Spleen (tissue), 11 donors: ENCODE measurements around the gene ANKFN1. TPM values are rescaled to one million over a fixed set of nuclear protein-coding genes. Genes with fewer than 3 reads are reported as not detected.
A peak's percentile ranks its signal among the peaks of the same experiment; 100 is the strongest.

Experiments
- DNase-seq: peaks from one replicate; pipeline ENCODE4 v3.0.0-alpha.2; 2020
- H3K27ac ChIP-seq, 8 donors: fragments of 200-600 bp; sonication (generic) in 7 of 8; 1 replicate in 4 of 8; 2 replicates in 4 of 8; pipeline versions ENCODE4 v1.5.0 to v1.8.0; 2016 to 2021; ENCODE audit warnings: inconsistent platforms in 4 of 8, mild to moderate bottlenecking in 4 of 8, moderate library complexity in 1 of 8
- H3K27me3 ChIP-seq, 7 donors: fragments of 200-600 bp; sonication (generic) in 6 of 7; replicated peaks in 1 of 7; 1 replicate in 4 of 7; 2 replicates in 3 of 7; pipeline versions ENCODE4 v1.5.0 to v1.8.0; 2016 to 2021; ENCODE audit warnings: inconsistent platforms in 3 of 7, mild to moderate bottlenecking in 1 of 7
- H3K36me3 ChIP-seq, 6 donors: fragments of 200-600 bp; sonication (generic) in 5 of 6; 1 replicate in 4 of 6; 2 replicates in 2 of 6; pipeline versions ENCODE4 v1.5.0 to v1.8.0; 2016 to 2021; ENCODE audit warnings: inconsistent platforms in 2 of 6
- H3K4me1 ChIP-seq, 6 donors: fragments of 200-600 bp; sonication (generic) in 5 of 6; 1 replicate in 3 of 6; 2 replicates in 3 of 6; pipeline versions ENCODE4 v1.5.0 to v1.8.0; 2016 to 2021; ENCODE audit warnings: inconsistent platforms in 3 of 6
- H3K4me3 ChIP-seq, 8 donors: fragments of 200-600 bp; sonication (generic) in 7 of 8; 1 replicate in 4 of 8; 2 replicates in 4 of 8; pipeline versions ENCODE4 v1.5.0 to v1.8.0; 2016 to 2021; ENCODE audit warnings: inconsistent platforms in 4 of 8, mild to moderate bottlenecking in 4 of 8, moderate library complexity in 2 of 8
- H3K9me3 ChIP-seq, 8 donors: fragments of 200-600 bp; sonication (generic) in 7 of 8; 1 replicate in 4 of 8; 2 replicates in 4 of 8; pipeline versions ENCODE4 v1.5.0 to v1.8.0; 2016 to 2021; ENCODE audit warnings: inconsistent platforms in 4 of 8
- POLR2A ChIP-seq, 3 donors: fragments of 450-650 bp; IDR thresholded peaks; one replicate each; pipeline ENCODE4 v1.5.1; 2017; ENCODE audit warnings: antibody characterized with exemption in 3 of 3, mild to moderate bottlenecking in 1 of 3
- POLR2AphosphoS5 ChIP-seq, 3 donors: sonication (generic); formaldehyde crosslinking; IDR thresholded peaks; one replicate each; pipeline ENCODE4 v1.5.1; 2017; ENCODE audit warnings: antibody characterized with exemption in 3 of 3
- WGBS, 5 donors: extraction: QIAGEN DNeasy Blood & Tissue Kit in 3 of 5; methylation state at CpG; one replicate each; pipeline versions ENCODE4 v1.1.5 to v1.1.7; 2013 to 2018; 5-methylcytosine and 5-hydroxymethylcytosine counted together
- intact Hi-C: fragments of 100-400 bp; cut with DNase I; formaldehyde crosslinking; loops from one replicate; pipeline ENCODE4 v1.15.0; 2023; ENCODE audit warnings: low total_unique reads
- polyA plus RNA-seq, 3 donors: library from polyadenylated mRNA; stranded (reverse); fragments of 200-250 nt; gene quantifications; one replicate each; pipeline ENCODE4 v1.2.1, GENCODE V29; 2013
- total RNA-seq, 7 donors: library from RNA; depleted of rRNA in 3 of 7; stranded (reverse); fragments of >200 nt in 3 of 7; fragmentation: NEBNext Ultra II Directional in 4 of 7; extraction: Animal tissue kit (Norgen Biotek cat#: 25700) in 4 of 7; gene quantifications; one replicate each; pipeline versions ENCODE4 v1.1.0 to v1.2.1, GENCODE V29; 2016 to 2021
- TF ChIP-seq, protein P1 (sequence below), 11 experiments: fragments of 200-600 bp in 7 of 11; fragments of 450-650 bp in 4 of 11; sonication (generic) in 4 of 11; IDR thresholded peaks in 8 of 11; conservative IDR thresholded peaks in 3 of 11; 1 replicate in 7 of 11; 2 replicates in 4 of 11; pipeline versions ENCODE4 v1.4.0 to v1.8.0; 2016 to 2021; ENCODE audit warnings: antibody characterized with exemption in 11 of 11, inconsistent platforms in 4 of 11, mild to moderate bottlenecking in 1 of 11
- donor health status: healthy with polysubstance abuse.
- donor health status: DM: no; HTN: no; CAD: no; lungs with moderate emphysema.
- donor health status: DM: no; HTN: no; CAD: no.
- donor health status: Bipolar disorder and iron deficiency.
- donor health status: healthy.
- donor health status: DM: no; HTN: no; CAD: no.
- donor health status: DM: yes; HTN: yes; CAD: no.

Gene ANKFN1
- total and polyA plus RNA-seq, 10 donors, result 0.19 to 0.58 TPM; not detected in 8

DNA sequence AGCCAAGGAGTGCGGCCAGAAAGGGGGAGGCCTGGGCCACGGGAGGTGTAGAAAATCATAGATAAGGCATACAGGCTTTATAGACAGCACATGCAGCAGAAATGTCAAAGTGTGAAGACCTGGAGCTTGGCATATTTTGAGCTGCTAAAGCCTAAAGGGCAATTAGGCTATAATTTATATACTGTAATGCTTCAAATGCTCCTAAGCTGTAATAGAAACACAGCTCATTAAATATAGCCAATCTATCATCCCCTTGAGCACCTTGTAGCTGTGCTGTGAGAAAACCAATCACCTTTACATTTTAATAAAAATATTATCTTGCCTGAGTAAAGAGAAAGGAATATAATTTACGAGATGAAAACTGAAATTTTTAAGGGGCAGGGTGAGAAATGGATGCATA is 342.3 kb downstream of the ANKFN1 start:
- Histone ChIP-seq H3K27me3 (no peaks in the 10 kb centered on the region), H3K4me1 (no peaks in the 10 kb centered on the region), H3K27ac (no peak overlapping the region), H3K36me3 (no peaks in the 10 kb centered on the region), H3K4me3 (no peak overlapping the region), H3K9me3 (no peaks in the 10 kb centered on the region)
- WGBS, 5 donors, result 72 to 93% (median 79%) methylated on average over 3 of the region's 3 CpGs
- no peak for DNase-seq
- intact Hi-C loops, result no loop called here
- TF ChIP-seq POLR2AphosphoS5 (IDR thresholded peaks at IDR 0.05), result no peak
- no peak for TF ChIP-seq POLR2A (IDR thresholded peaks at IDR 0.05)

DNA sequence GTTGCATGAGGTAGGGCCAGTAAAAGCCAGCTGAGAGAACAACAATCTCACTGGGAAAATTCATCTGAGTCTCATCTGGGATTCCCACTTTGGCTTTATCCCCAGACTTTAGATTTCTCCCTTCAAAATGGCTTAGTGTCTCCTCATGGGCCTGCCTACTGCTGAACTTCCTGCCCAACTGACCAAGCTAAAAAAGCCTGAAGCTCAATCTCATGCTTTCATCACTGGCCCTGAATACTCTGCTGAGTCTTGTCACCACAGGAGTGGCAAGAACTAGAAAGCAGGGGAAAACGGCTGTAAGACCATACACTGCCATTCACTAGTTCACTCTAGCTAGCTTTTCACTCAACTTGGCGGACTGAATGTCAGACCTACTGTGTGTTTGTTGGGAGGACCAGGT is 343.9 kb downstream of the ANKFN1 start:
- Histone ChIP-seq H3K27ac (no peak overlapping the region), H3K4me3 (no peak overlapping the region), H3K4me1 (no peaks in the 10 kb centered on the region), H3K9me3 (no peaks in the 10 kb centered on the region), H3K27me3 (no peaks in the 10 kb centered on the region), H3K36me3 (no peaks in the 10 kb centered on the region)
- WGBS, 5 donors, result 81 to 95% (median 88%) methylated on average over 2 of the region's 2 CpGs
- TF ChIP-seq, protein P1, sequence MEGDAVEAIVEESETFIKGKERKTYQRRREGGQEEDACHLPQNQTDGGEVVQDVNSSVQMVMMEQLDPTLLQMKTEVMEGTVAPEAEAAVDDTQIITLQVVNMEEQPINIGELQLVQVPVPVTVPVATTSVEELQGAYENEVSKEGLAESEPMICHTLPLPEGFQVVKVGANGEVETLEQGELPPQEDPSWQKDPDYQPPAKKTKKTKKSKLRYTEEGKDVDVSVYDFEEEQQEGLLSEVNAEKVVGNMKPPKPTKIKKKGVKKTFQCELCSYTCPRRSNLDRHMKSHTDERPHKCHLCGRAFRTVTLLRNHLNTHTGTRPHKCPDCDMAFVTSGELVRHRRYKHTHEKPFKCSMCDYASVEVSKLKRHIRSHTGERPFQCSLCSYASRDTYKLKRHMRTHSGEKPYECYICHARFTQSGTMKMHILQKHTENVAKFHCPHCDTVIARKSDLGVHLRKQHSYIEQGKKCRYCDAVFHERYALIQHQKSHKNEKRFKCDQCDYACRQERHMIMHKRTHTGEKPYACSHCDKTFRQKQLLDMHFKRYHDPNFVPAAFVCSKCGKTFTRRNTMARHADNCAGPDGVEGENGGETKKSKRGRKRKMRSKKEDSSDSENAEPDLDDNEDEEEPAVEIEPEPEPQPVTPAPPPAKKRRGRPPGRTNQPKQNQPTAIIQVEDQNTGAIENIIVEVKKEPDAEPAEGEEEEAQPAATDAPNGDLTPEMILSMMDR (IDR thresholded peaks at IDR 0.05 in 8 of 11, conservative IDR thresholded peaks at IDR 0.05 in 3 of 11), result no peak
- no peak for TF ChIP-seq POLR2AphosphoS5 (IDR thresholded peaks at IDR 0.05)
- TF ChIP-seq POLR2A (IDR thresholded peaks at IDR 0.05), result no peak
- no peak for DNase-seq
- intact Hi-C loops, result no loop called here

DNA sequence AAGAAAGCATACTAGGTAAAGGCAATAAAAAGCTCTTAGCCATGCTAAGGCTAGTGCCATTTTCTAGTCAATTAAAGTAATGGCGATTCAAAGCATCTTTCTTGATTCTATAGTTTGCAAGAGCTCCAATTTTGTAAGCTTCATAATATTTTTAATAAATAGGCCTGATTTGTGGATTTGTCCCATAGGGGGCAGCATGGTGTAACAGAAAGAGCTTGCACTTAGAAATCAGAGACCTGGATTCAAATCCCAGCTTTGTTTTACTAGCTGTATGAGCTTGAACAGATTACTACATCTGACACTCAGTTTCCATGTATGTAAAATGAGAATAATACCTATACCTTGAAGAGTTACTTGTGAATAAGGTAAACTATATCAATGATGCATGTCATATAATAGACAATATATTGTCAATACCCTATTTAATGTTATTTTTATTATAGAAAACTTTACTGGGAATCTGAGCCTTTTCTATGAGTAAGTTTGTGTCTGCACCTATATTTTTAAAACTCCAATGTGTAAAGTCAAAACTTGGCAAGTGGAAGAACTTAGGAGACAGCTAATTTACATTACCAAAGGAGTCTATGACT is 346.6 kb downstream of the ANKFN1 start:
- no peak for TF ChIP-seq POLR2AphosphoS5 (IDR thresholded peaks at IDR 0.05)
- TF ChIP-seq, protein P1 (IDR thresholded peaks at IDR 0.05 in 8 of 11, conservative IDR thresholded peaks at IDR 0.05 in 3 of 11), result peak in 3 of 11 experiments; percentile 23 to 31 (median 29)
- WGBS, 5 donors, result 65 to 85% (median 82%) methylated on average over 1 of the region's 1 CpG
- H3K27ac ChIP-seq, result no peak overlapping the region
- H3K36me3 ChIP-seq, result no peaks in the 10 kb centered on the region
- no peaks in the 10 kb centered on the region for H3K9me3 ChIP-seq
- intact Hi-C loops, result no loop called here
- H3K4me1 ChIP-seq, result no peaks in the 10 kb centered on the region
- no peaks in the 10 kb centered on the region for H3K27me3 ChIP-seq
- no peak overlapping the region for H3K4me3 ChIP-seq
- no peak for DNase-seq

DNA sequence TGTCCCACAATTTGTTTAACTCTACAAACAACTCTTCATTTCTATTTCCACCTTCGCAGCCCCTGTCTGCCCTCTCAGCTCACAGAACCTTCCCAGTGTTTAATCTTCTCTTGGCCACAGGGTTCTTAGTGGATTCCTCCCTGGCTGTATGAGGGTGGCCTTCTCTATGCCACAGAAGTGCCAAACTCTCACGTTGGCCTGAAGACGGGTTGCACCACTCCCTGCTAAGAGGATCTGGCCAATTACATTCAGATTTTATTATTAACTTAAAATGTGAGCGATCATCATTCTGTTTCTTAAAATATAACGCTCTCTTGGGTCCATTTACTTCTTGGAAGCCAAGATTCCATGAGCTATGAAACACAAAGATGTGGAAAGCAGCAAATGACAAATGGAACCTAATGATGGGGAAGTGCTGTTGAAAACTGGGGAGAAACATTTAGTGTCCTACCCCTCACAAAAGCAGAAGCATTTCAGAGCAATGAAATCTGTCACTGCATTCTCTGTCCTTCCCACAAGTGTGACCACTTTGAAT is 348.9 kb downstream of the ANKFN1 start:
- H3K4me1 ChIP-seq, result no peaks in the 10 kb centered on the region
- WGBS, 5 donors, result 75 to 89% (median 81%) methylated on average over 5 of the region's 5 CpGs
- H3K36me3 ChIP-seq, result no peaks in the 10 kb centered on the region
- no peaks in the 10 kb centered on the region for H3K9me3 ChIP-seq
- H3K4me3 ChIP-seq, result no peak overlapping the region
- H3K27me3 ChIP-seq, result no peaks in the 10 kb centered on the region
- no peak for TF ChIP-seq POLR2AphosphoS5 (IDR thresholded peaks at IDR 0.05)
- TF ChIP-seq POLR2A (IDR thresholded peaks at IDR 0.05), result no peak
- intact Hi-C loops, result no loop called here
- DNase-seq, result no peak
- no peak overlapping the region for H3K27ac ChIP-seq

DNA sequence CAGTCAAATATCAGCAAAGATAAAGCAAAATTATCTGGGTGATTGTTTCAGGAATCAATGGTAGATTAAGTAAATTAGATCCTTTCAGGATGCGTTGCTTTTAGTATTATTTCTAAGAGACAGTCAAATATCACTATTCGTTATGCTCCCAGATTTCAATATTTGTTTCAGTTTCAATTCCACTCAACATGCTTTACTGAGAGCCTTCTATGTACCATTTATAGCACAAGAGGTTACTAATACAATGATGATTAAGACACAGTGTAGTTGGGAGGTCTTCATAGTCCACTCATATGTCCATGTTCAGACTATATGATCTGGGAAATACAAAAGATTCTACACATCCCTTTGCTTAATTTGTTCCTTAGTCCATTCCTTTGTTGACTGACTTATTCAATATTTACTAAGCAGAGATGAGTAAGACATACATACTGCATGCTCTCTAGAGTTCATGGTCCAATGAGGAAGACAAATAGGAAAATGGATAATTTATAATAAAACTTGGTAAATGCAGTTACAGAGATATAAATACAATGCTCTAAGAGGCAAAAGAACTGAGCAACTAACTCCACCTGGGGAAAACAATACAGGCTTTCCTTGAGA is 352.0 kb downstream of the ANKFN1 start:
- Histone ChIP-seq H3K4me3 (no peak overlapping the region), H3K27ac (no peak overlapping the region), H3K4me1 (no peaks in the 10 kb centered on the region), H3K9me3 (no peaks in the 10 kb centered on the region), H3K36me3 (no peaks in the 10 kb centered on the region), H3K27me3 (no peaks in the 10 kb centered on the region)
- 59 to 80% (median 67%) methylated on average over 2 of the region's 2 CpGs for WGBS, 5 donors
- no peak for TF ChIP-seq POLR2A (IDR thresholded peaks at IDR 0.05)
- TF ChIP-seq POLR2AphosphoS5 (IDR thresholded peaks at IDR 0.05), result no peak
- TF ChIP-seq, protein P1 (IDR thresholded peaks at IDR 0.05 in 8 of 11, conservative IDR thresholded peaks at IDR 0.05 in 3 of 11), result no peak
- intact Hi-C loops, result no loop called here
- no peak for DNase-seq
